Measurements from ENCODE around the gene FH. TPM values are rescaled to one million over a fixed set of nuclear protein-coding genes. Genes with fewer than 3 reads are reported as not detected.

FH gene
- 10 to 100 TPM; 19.6 to 61.5 (median 28.8) TPM for total RNA-seq

- H3K4me3 ChIP-seq, result peak within 1 kb of the TSS; percentile 78 to 97 (median 92)
- peak within 1 kb of the TSS; percentile 73 to 93 (median 92) for H3K27ac ChIP-seq
- peak; percentile 95 to 96 for DNase-seq (ENCODE audit: low spot score in 2 of 2)
- H3K4me1 ChIP-seq, result peaks cover 0 to 17% (median 4%) of the 10 kb centered on the region in 4 donors
- H3K36me3 ChIP-seq, result peaks cover 0 to 11% (median 0%) of the 10 kb centered on the region in 3 donors
- TF ChIP-seq POLR2A (IDR thresholded peaks at IDR 0.05), result peak; percentile 75 to 86
- peak; percentile 61 to 94 for TF ChIP-seq EP300 (IDR thresholded peaks at IDR 0.05)
- peak in 2 of 5 experiments; percentile 9 to 16 for TF ChIP-seq CTCF (IDR thresholded peaks at IDR 0.05)
- H3K27me3 ChIP-seq, result no peaks in the 10 kb centered on the region
- 0 to 1% methylated on average over 44 to 49 of the region's 70 CpGs for WGBS, 2 donors
- H3K9me3 ChIP-seq, result no peaks in the 10 kb centered on the region
These were observed at the start of gene FH for GRCh38 chr1:241519308-241520079. TSS of gene FH (minus strand) at chr1:241519755. CDS start at chr1:241519722, 33 bp downstream.

GRCh38 chr1:241560849-241561187 lies 41.3 kb upstream of the FH start:
- no peaks in the 10 kb centered on the region for H3K27me3 ChIP-seq
- no peaks in the 10 kb centered on the region for H3K9me3 ChIP-seq
- H3K4me1 ChIP-seq, result no peaks in the 10 kb centered on the region
- 88 to 93% methylated on average over 3 of the region's 3 CpGs for WGBS, 2 donors
- no peak overlapping the region for H3K27ac ChIP-seq
- H3K36me3 ChIP-seq, result no peaks in the 10 kb centered on the region
- no peak for DNase-seq (ENCODE audit: low spot score in 2 of 2)
- TF ChIP-seq CTCF (IDR thresholded peaks at IDR 0.05) (no peak), EP300 (IDR thresholded peaks at IDR 0.05) (no peak), POLR2A (IDR thresholded peaks at IDR 0.05) (no peak)
- H3K4me3 ChIP-seq, result no peak overlapping the region

DNA sequence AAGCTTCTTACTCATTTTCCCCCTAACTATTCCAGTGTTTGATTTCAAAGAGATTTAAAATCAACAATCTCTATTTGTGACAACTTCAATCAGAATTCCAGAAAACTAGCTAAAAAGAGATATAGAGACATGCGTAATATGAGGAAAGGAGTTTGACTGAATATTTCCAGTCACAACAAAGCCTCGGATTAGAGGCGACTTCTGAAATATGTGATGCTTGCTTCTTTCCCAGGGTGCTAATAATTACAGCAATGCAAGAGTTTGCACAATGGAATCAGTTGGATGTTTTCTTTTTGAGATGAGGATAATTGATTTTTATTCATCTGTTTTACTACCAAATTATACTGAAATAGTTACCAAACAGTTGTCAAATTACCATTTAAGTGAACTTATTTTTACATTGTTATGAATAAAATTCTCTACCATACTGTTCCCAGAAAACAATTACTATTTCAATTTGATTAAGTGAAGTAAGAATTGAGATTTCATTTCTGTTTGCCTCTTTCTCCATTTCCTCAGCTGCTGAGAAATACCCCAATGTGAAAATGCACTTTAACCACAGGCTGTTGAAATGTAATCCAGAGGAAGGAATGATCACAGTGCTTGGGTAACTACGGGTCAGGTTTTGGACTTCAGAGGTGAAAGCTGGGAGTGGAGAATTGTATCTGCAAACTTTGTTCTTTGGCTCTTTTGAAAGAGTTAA lies 40.7 kb upstream of the FH start:
- Histone ChIP-seq H3K4me3 (no peak overlapping the region), H3K9me3 (no peaks in the 10 kb centered on the region), H3K27ac (no peak overlapping the region), H3K27me3 (no peaks in the 10 kb centered on the region), H3K36me3 (no peaks in the 10 kb centered on the region), H3K4me1 (no peaks in the 10 kb centered on the region)
- 75 to 84% methylated on average over 4 of the region's 4 CpGs for WGBS, 2 donors
- TF ChIP-seq CTCF (IDR thresholded peaks at IDR 0.05) (no peak), POLR2A (IDR thresholded peaks at IDR 0.05) (no peak), EP300 (IDR thresholded peaks at IDR 0.05) (no peak)
- no peak for DNase-seq (ENCODE audit: low spot score in 2 of 2)

- no peaks in the 10 kb centered on the region for H3K4me1 ChIP-seq
- no peaks in the 10 kb centered on the region for H3K9me3 ChIP-seq
- 79 to 80% methylated on average over 5 of the region's 5 CpGs for WGBS, 2 donors
- no peak for DNase-seq (ENCODE audit: low spot score in 2 of 2)
- H3K4me3 ChIP-seq, result no peak overlapping the region
- H3K27ac ChIP-seq, result no peak overlapping the region
- no peaks in the 10 kb centered on the region for H3K27me3 ChIP-seq
- TF ChIP-seq POLR2A (IDR thresholded peaks at IDR 0.05), result no peak
- H3K36me3 ChIP-seq, result no peaks in the 10 kb centered on the region
These were observed 38.1 kb upstream of the FH start for GRCh38 chr1:241557551-241558193.

GRCh38 chr1:241557031-241557430 lies 37.5 kb upstream of the FH start:
- H3K9me3 ChIP-seq, result no peaks in the 10 kb centered on the region
- DNase-seq (ENCODE audit: low spot score in 2 of 2), result no peak
- no peaks in the 10 kb centered on the region for H3K27me3 ChIP-seq
- no peak overlapping the region for H3K27ac ChIP-seq
- TF ChIP-seq EP300 (IDR thresholded peaks at IDR 0.05) (no peak), POLR2A (IDR thresholded peaks at IDR 0.05) (no peak), CTCF (IDR thresholded peaks at IDR 0.05) (no peak)
- WGBS, 2 donors, result 89 to 91% methylated on average over 5 of the region's 5 CpGs
- no peaks in the 10 kb centered on the region for H3K36me3 ChIP-seq
- H3K4me3 ChIP-seq, result no peak overlapping the region
- no peaks in the 10 kb centered on the region for H3K4me1 ChIP-seq

All from tibial nerve (tissue), 4 donors.